Head of caudate nucleus (tissue), 42 donors: ENCODE measurements around the gene ZNF385A.
A peak's percentile ranks its signal among the peaks of the same experiment; 100 is the strongest.

Source experiments
- DNase-seq, 42 donors: peaks; one replicate each; pipeline versions ENCODE4 v3.0.0 to v3.0.0-alpha.2; 2020 to 2021; ENCODE audit warnings: mixed read lengths in 7 of 42
- intact Hi-C: fragments of 100-400 bp; cut with DNase I; formaldehyde crosslinking; loops from one replicate; pipeline ENCODE4 v1.15.0; 2022

The ZNF385A gene

DNA sequence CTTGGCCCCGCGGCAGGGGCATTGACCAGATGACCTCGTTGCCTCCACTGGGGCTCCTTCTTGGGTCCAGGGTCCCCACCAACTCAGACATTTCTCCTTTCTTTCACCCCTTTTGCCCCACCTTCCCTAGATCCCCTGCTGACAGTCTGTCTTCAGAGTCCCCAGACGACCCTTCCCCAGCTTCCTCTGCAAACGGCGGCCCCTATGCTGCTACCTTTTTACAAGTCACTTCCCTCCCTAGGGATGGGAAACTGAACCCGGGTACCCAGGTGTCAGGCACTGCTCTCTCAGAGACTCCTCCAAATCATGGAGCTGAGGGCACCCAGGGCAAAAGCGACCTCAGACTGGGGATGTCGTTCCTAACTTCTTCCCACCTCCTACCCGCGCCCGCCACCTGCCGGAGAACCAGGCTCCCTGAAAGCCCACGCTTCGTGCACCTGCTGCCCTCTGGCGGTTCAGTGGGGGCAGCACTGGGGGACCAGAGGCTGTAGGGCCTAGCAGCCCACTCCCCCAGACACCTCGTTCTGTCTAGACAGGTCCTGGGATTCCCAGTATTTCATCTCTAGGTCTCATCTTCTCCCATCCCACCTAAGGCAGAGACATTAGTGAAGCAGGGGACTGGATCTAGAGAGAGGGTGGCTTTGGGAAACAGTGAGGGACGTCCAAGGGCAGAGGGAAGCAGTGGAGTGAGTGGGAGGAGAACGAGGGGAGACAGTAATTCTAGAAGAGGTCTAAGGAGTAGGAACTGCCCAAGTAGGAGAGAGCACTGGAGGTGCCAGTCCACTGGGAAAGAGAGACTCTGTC, 4.9 kb downstream of the ZNF385A start:
- intact Hi-C loops: no loop called here
- peak; percentile 75 to 97 (median 93) for DNase-seq

GRCh38 chr12:54378796-54379397, 5.6 kb downstream of the ZNF385A start:
- intact Hi-C loops: no loop called here
- peak in 32 of 42 donors; percentile 44 to 80 (median 64) for DNase-seq

- intact Hi-C loops: no loop called here
- DNase-seq: no peak
These were observed 6.6 kb downstream of the ZNF385A start for GRCh38 chr12:54377797-54378515.

GRCh38 chr12:54377007-54377406, 7.5 kb downstream of the ZNF385A start:
- DNase-seq: no peak
- intact Hi-C loops: no loop called here

DNA sequence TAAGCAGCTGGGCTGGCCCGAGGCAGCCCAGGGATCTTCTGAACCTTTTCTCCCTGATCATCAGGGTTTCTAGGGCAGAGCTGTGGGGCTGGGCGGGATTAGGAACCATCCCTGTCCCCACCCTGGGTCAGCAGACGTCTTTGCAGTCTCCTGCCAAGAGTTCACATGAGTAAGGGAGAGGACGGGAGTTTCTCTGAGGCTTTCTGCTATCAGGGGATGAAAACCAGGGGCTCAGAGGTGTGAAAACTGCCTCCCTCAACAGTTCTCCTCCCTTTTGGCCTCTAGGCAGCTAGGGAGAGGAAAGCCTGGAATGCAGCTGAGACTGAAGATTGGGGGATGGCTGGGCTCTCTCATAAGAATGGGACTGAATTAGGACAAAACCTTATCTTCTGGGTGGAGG, 7.9 kb downstream of the ZNF385A start:
- DNase-seq: peak in 1 of 42 donors; percentile 20
- intact Hi-C loops: no loop called here

GRCh38 chr12:54375259-54375579, 9.3 kb downstream of the ZNF385A start:
- intact Hi-C loops: no loop called here
- no peak for DNase-seq

DNA sequence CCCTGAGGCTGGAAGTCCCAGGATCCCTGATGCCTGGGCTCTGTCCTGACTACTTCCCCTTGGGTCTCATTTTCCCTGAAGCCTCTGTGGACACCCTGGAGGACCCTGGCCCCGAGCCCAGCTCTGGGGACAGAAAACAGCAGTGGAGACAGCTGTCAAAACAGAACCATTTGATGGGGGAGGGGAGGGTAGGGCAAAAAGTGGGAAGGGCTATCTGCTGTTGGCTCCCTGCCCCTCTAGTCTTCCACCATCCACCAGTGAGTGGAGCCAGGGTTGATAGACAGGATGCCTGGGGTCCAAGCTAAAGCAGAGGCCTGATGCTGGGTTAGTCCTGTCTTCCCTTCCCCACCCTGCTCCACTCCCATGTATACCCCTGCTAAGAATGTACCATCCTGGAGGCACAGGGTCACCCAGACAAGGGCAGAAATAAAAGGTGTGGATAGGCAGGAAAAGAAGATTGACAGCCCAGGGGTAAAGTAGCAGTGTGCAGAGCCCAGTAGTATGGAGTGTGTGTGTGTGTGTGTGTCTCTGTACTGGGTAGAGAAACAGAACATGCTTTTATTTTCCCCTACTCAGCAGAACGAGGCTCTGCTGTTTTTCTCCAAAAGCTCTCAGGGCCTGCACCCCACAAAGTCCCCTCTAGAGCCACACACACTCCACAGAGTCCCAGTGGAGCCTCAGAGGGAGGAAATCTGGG, 9.8 kb downstream of the ZNF385A start:
- intact Hi-C loops: no loop called here
- peak in 1 of 42 donors; percentile 30 for DNase-seq

DNA sequence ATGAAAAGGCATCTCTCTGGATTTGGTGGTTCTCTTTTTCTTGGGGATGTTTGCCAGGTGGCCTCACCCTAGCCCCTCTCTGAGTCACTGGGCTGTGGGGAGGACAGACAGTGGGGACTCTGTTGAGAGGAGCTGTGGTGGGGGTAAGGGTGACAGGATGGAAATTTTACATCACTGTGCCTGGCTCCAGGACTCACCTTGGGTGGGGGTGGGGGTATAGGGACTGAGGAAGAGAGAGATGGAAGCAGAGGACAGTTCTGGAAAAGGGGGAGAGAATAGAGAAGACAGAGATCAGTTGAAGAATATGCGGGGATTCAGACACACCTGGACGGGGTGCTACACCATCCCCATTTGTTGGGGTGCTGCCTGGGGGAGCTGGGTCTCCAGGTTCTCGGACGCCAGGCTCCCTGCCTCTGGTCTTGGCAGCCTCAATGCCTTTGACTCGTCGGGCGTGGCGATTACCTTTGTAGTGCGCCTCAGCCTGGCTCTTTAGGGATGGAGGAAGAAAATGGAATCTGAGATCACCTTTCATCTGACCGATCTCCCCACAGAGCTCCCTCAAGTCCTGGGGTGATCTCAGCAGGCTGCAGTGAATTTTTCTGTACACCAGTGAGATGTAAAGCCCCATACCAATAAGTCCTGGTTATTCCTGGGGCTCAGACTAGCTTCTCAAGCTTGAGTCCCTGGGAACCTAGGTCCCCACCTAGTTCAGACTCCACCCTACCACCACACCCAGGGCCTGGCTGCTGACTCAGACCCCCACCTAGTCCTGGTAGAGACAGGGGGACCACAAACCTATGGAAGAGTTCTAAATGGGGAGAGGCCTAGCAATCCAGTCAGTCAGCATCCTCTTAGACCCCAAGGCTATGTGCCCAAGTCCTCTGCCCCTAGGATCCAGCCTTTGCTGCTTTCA, 10.6 kb downstream of the ZNF385A start:
- intact Hi-C loops: no loop called here
- peak in 1 of 42 donors; percentile 24 for DNase-seq

- intact Hi-C loops: no loop called here
- no peak for DNase-seq
These were observed 12.3 kb downstream of the ZNF385A start for GRCh38 chr12:54372113-54372806.

- peak in 4 of 42 donors; percentile 40 to 65 (median 58) for DNase-seq
- intact Hi-C loops: no loop called here
These were observed 13.0 kb downstream of the ZNF385A start for GRCh38 chr12:54371328-54372112.

GRCh38 chr12:54370171-54370730, 14.3 kb downstream of the ZNF385A start:
- intact Hi-C loops: no loop called here
- DNase-seq: peak in 40 of 42 donors; percentile 39 to 89 (median 74)

DNA sequence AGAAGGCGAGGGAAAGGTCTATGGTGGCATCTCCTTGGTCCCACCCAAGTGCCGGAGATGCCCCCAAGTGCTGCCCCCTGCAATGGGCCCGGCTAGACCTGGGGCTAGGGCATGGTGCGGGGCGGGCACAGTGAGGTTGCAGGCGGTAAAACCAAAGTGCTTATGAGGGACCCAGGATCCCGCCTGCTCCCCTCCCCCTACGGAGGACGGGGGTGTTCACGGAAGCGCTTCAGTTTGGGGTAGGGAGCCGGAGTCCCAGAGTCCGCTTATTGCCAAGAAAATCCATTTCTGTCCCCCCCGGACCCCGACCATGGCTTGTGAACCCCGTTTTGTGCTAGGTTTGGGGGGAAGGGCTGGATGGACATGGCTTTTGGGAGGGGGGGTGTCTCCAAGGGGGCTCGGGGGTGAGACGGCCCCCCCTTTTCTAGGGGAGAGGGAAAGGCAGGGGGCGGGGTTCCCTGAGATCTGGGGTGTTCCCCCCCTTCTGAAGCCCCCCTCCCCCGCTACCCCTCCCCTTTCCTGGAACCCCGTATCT, 14.9 kb downstream of the ZNF385A start:
- intact Hi-C loops: loop anchor here (5.0 kb wide), 1 partner anchor 152 kb away; no protein-coding TSS in a partner anchor
- DNase-seq: no peak

DNA sequence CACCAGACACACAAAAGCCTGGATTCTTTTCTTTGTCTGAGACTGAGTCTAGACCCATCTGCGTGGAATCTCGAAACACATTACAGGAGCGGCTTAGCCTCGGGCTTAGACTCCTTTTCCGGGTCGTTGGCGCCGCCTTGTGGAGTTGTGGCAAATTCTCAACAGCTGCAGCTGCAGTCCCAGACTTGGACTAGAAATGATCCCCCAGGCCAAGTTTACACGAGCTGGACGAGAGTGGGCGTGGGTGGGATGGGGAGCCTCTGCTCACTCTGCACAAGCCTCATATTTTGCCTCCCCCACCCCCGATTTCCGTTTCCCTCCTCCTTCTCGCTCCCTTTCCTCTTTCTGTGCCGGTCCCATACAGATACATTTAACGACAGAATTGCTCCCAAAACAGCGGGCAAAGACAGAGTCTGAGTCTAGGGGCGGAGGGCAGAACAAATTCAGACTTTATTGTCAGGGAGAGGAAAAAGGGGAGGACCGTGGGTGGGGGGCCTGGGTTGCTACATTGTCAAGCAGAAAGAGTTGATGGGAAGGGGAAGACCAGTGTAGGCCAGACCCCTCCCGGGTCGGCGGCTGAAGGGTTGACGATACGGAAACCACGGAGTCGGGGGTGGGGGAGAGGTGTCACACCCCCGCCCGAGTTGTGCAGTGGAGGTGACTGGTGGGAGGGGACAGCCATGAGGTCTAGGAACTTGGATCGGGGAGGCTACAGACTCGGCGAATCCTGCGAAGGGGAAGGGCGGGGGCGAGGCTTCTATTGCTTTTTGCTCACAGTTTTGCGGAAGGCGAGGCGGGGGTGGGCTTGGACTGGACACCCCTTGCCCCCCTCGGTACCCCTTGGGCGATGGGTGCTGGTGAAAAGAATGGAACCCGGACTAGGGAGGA, 15.6 kb downstream of the ZNF385A start:
- intact Hi-C loops: loop anchor here (5.0 kb wide), 1 partner anchor 152 kb away; no protein-coding TSS in a partner anchor

DNA sequence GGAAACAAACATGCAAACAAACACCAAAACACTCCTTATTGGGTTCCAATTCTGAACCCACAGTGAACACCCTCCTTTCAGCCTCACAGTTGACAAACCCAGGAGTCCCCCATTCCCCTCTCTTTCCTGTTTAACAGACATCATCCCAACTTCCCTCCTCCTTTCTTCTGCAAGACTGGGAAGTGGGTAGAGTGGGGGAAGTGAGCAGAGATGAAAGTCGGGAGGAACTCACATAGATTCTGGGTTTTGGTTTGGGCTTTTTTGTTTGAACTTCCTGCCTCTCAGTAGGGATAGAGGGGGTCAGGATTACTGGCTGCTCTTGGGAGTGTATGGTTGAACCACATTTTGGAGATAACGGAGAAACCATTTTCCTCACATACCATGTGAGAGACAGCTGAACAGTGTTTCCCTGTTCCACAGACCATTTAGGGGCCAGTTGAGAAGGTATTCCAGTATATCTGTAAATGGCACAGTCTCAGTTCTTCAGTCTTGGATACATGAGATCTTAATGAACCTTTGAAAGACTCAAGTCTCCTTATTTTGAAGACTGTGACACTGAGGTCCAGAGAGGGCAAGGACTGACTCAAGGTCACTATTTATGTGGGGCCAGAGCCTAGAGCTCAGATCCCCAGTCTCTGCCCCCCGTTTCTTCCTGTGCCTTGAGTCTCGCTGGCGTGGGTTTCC, 16.4 kb downstream of the ZNF385A start:
- no peak for DNase-seq
- intact Hi-C loops: loop anchor here (5.0 kb wide), 1 partner anchor 151 kb away; no protein-coding TSS in a partner anchor

More for the DNA sequence above, 15.6 kb downstream of the ZNF385A start:
- peak; percentile 86 to 97 (median 94) for DNase-seq

DNA sequence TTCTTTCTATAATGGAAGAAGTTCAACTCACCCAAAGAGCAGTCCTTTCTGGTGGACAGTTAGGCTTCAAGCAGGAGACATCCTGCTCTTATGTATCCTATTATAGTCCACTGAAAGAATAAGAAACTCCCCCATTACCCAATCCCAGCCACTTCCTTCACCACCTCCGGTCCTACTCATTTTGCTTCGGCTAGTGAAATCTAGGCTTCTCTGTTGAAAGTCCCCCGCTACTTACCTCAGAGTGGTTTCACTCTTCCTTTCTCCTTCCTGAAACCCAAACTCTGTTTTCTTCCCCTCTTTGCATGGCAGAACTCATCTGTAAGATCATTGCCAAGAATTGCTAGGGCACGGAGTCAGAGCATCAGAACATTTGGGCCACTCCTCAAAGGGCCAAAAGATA, 20.1 kb downstream of the ZNF385A start, which contains the start of gene GPR84:
GPR84 (minus strand) TSS at position 74 of the 400 bp plus-strand sequence. CDS start 635 bp downstream, outside the sequence.
- DNase-seq: peak in 1 of 42 donors; percentile 30
- intact Hi-C loops: no loop called here
